SW480 (cell line): ENCODE results near the gene C7.

ENCODE experiments used
- DNase-seq: peaks from one replicate; pipeline ENCODE4 v3.0.0-alpha.2; 2016; ENCODE audit warnings: low spot score

Gene C7

GRCh38 chr5:40916226-40916625 lies 6.9 kb downstream of the C7 start:
- DNase-seq: no peak

GRCh38 chr5:40928886-40929448 lies 19.7 kb downstream of the C7 start:
- DNase-seq: no peak

- DNase-seq: no peak
These were observed 23.5 kb downstream of the C7 start for GRCh38 chr5:40932766-40933165.

- DNase-seq: no peak
These were observed 27.8 kb downstream of the C7 start for GRCh38 chr5:40937075-40937474.

- no peak for DNase-seq
These were observed 30.5 kb downstream of the C7 start for GRCh38 chr5:40939753-40940152.

GRCh38 chr5:40945111-40945510 lies 35.8 kb downstream of the C7 start:
- no peak for DNase-seq

- no peak for DNase-seq
These were observed 46.0 kb downstream of the C7 start for GRCh38 chr5:40955313-40955712.

- no peak for DNase-seq
These were observed 47.8 kb downstream of the C7 start for GRCh38 chr5:40957048-40957447.

GRCh38 chr5:40958811-40959210 lies 49.5 kb downstream of the C7 start:
- DNase-seq: peak; percentile 1

GRCh38 chr5:40960037-40960436 lies 50.7 kb downstream of the C7 start:
- peak; percentile 3 for DNase-seq

- no peak for DNase-seq
These were observed 53.1 kb downstream of the C7 start for GRCh38 chr5:40962207-40962955.

- no peak for DNase-seq
These were observed 63.1 kb downstream of the C7 start for GRCh38 chr5:40972434-40972833.

GRCh38 chr5:40973364-40974004 lies 64.2 kb downstream of the C7 start:
- DNase-seq: no peak

GRCh38 chr5:40976041-40976440 lies 66.7 kb downstream of the C7 start:
- DNase-seq: no peak

- DNase-seq: no peak
These were observed 67.5 kb downstream of the C7 start for GRCh38 chr5:40976836-40977235.

GRCh38 chr5:40981420-40981819 lies 72.1 kb downstream of the C7 start:
- no peak for DNase-seq

GRCh38 chr5:40983781-40984180 lies 74.5 kb downstream of the C7 start:
- no peak for DNase-seq

GRCh38 chr5:40984884-40985283 lies 75.6 kb downstream of the C7 start:
- no peak for DNase-seq

- DNase-seq: no peak
These were observed 76.2 kb downstream of the C7 start for GRCh38 chr5:40985501-40985900.

- no peak for DNase-seq
These were observed 77.4 kb downstream of the C7 start for GRCh38 chr5:40986666-40987065.

- no peak for DNase-seq
These were observed 78.1 kb downstream of the C7 start for GRCh38 chr5:40987349-40987748.

GRCh38 chr5:40988746-40989510 lies 79.6 kb downstream of the C7 start:
- no peak for DNase-seq
